Mesenteric fat pad (tissue), 1 donor: ENCODE measurements around the gene CAMK2G. TPM values are rescaled to one million over a fixed set of nuclear protein-coding genes. Genes with fewer than 3 reads are reported as not detected.
"Not testable (repeated sequence)": the region's sequence is repeated elsewhere in the genome, so short reads cannot be mapped to it uniquely, and the experiment has no call there.

Experiments used
- DNase-seq: peaks from one replicate; pipeline ENCODE4 v3.0.0-alpha.2; 2020; ENCODE audit warnings: low spot score
- long read RNA-seq: library from polyadenylated mRNA; unstranded; transcript quantifications from one replicate; pipeline ENCODE4 v2.0.0, GENCODE V29; 2020
- total RNA-seq: library from RNA; stranded (reverse); fragmentation: NEBNext Ultra II Directional; extraction: Animal tissue kit (Norgen Biotek cat#: 25700); gene quantifications from one replicate; pipeline ENCODE4 v1.2.1, GENCODE V29; 2021
- donor health status: DM: yes; HTN: yes; CAD: no.

Gene CAMK2G
- total RNA-seq, result 24.2 TPM
- long read RNA-seq, transcript CAMK2G-204 (19 exons, 3,563 nt), result minor isoform, 5 of 144 reads
- long read RNA-seq, transcript CAMK2G-203 (21 exons, 3,818 nt), result major isoform, 20 of 144 reads
- long read RNA-seq, partial matches to known transcripts, result 14 of 144 reads
- long read RNA-seq, other reads (novel, unspliced or antisense), result 98 of 144 reads

GRCh38 chr10:73874267-73875138 is at the start of gene CAMK2G:
CAMK2G (minus strand) TSS chr10:73874555; CDS start chr10:73874461, 94 bp downstream.
- peak; percentile 94 for DNase-seq

- no peak for DNase-seq
Observed at GRCh38 chr10:73922864-73923133, 48.4 kb upstream of the CAMK2G start.

- DNase-seq, result no peak
Observed at GRCh38 chr10:73922007-73922863, 47.9 kb upstream of the CAMK2G start.

GRCh38 chr10:73920089-73920488 is 45.7 kb upstream of the CAMK2G start:
- DNase-seq, result no peak

- DNase-seq, result not testable (repeated sequence)
Observed at GRCh38 chr10:73919481-73919880, 45.1 kb upstream of the CAMK2G start.

- DNase-seq, result no peak
Observed at GRCh38 chr10:73917566-73918305, 43.4 kb upstream of the CAMK2G start.

- no peak for DNase-seq
Observed at GRCh38 chr10:73916761-73917470, 42.6 kb upstream of the CAMK2G start.

- no peak for DNase-seq
Observed at GRCh38 chr10:73915206-73915851, 41.0 kb upstream of the CAMK2G start.

- no peak for DNase-seq
Observed at GRCh38 chr10:73914036-73914435, 39.7 kb upstream of the CAMK2G start.

- DNase-seq, result no peak
Observed at GRCh38 chr10:73911553-73912004, 37.2 kb upstream of the CAMK2G start.

- no peak for DNase-seq
Observed at GRCh38 chr10:73910764-73911552, 36.6 kb upstream of the CAMK2G start, which contains the start of gene PLAU. PLAU (plus strand) TSS chr10:73911132; CDS start chr10:73911556, 424 bp downstream.

GRCh38 chr10:73910401-73910763 is 36.0 kb upstream of the CAMK2G start:
- DNase-seq, result no peak

GRCh38 chr10:73909540-73910115 is 35.3 kb upstream of the CAMK2G start:
- no peak for DNase-seq

- DNase-seq, result no peak
Observed at GRCh38 chr10:73908853-73909539, 34.6 kb upstream of the CAMK2G start.

- DNase-seq, result no peak
Observed at GRCh38 chr10:73907841-73908517, 33.6 kb upstream of the CAMK2G start.

- no peak for DNase-seq
Observed at GRCh38 chr10:73906524-73907447, 32.4 kb upstream of the CAMK2G start.
